ENCODE results near the gene LYSMD4.
"Not testable (repeated sequence)": the region's sequence is repeated elsewhere in the genome, so short reads cannot be mapped to it uniquely, and the experiment has no call there.

LYSMD4 gene

DNA sequence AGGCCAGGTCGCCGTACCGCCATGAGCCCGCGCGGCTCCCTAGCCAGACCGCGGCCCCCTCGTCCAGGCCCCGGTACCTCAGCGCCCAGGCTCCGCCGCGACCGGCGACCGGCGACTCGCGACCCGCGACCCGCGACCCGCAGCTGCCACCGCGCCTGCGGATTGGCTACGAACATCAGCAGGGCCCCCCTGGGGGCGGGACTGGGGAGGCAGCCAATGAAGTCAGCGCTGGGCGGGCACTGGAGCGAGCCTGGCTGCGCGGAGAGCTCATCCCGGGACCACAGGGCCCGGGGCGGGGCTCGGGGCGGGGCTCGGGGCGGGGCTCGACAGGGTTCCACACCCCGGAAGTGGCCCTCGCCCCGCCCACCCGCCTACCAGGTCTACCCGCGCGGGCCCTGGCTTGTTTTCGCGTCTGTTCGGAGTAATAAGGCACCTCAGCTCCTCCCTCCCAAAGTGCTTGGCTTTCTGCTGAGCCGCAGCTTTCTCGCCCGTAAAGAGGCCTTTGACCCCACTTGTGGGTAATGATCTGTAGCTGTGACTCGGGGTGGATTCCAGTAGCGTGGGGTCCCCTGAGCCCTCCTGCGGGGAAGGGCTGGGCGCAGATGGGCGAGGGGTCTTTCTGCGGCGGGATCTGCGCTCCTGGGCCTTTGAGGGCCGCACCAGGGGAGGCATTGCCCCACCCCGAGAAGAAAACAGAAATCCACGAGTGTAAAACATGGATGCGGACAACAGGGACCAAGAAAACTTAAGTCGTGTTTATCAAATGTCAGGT is at the start of gene LYSMD4:
LYSMD4 (minus strand) TSS at position 170 of the 772 bp plus-strand sequence. CDS start 1,438 bp downstream, outside the sequence.
- Mint-ChIP-seq H3K27me3 (no peaks in the 10 kb centered on the region), H3K27ac (peak within 1 kb of the TSS; percentile 81), H3K9me3 (peaks cover 5% of the 10 kb centered on the region), H3K4me3 (peak within 1 kb of the TSS; percentile 78), H3K4me1 (peaks cover 28% of the 10 kb centered on the region), H3K36me3 (ENCODE audit: low read depth) (no peaks in the 10 kb centered on the region)
- DNase-seq, result peak; percentile 99
- peak; percentile 99 for ATAC-seq

GRCh38 chr15:99782029-99782428 is 48.8 kb upstream of the LYSMD4 start:
- not testable (repeated sequence) for H3K4me3 Mint-ChIP-seq; H3K27ac Mint-ChIP-seq; H3K36me3 Mint-ChIP-seq (ENCODE audit: low read depth); ATAC-seq; H3K4me1 Mint-ChIP-seq; DNase-seq; H3K9me3 Mint-ChIP-seq; H3K27me3 Mint-ChIP-seq

DNA sequence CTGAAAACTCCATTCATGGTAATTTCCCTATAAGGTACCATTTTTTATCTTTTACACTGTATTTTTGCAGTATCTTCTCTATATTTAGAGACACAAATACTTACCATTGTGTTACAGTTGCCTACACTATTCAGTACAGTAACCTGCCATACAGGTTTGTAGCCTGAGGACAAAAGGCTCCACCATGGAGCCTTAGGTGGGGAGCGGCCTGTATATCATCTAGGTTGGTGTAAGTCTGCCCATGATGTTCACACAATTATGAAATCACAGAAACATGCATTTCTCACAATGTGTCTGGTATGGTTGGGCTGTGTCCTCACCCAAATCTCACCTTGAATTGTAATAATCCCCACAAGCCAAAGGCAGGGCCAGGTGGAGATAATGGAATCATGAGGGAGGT is 43.9 kb upstream of the LYSMD4 start:
- H3K27me3 Mint-ChIP-seq, result peaks cover 8% of the 10 kb centered on the region
- no peaks in the 10 kb centered on the region for H3K4me1 Mint-ChIP-seq
- H3K27ac Mint-ChIP-seq, result no peak overlapping the region
- no peaks in the 10 kb centered on the region for H3K36me3 Mint-ChIP-seq (ENCODE audit: low read depth)
- no peak overlapping the region for H3K4me3 Mint-ChIP-seq
- H3K9me3 Mint-ChIP-seq, result peaks cover 9% of the 10 kb centered on the region
- ATAC-seq (no peak), DNase-seq (no peak)

DNA sequence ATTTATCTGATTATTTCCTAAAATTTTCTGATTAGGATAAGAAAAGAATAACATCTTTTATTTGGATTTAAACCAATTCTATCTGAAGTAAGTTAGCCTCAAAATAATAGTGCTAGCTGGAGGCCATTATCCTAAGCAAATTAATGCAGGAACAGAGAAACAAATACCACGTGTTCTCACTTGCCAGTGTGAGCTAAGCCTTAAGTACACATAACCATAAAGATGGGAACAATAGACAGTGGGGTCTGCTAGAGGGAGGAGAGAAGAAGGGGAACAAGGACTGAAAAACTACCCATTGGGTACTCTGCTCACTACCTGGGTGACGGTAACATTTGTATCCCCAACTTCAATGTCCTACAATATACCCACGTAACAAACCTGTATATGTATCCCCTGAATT is 31.3 kb upstream of the LYSMD4 start:
- no peaks in the 10 kb centered on the region for H3K36me3 Mint-ChIP-seq (ENCODE audit: low read depth)
- H3K27ac Mint-ChIP-seq, result no peak overlapping the region
- no peaks in the 10 kb centered on the region for H3K9me3 Mint-ChIP-seq
- H3K4me1 Mint-ChIP-seq, result no peaks in the 10 kb centered on the region
- ATAC-seq (no peak), DNase-seq (no peak)
- peaks cover 4% of the 10 kb centered on the region for H3K27me3 Mint-ChIP-seq
- H3K4me3 Mint-ChIP-seq, result no peak overlapping the region

GRCh38 chr15:99763827-99764226 is 30.6 kb upstream of the LYSMD4 start:
- no peak for DNase-seq
- no peaks in the 10 kb centered on the region for H3K4me1 Mint-ChIP-seq
- peaks cover 4% of the 10 kb centered on the region for H3K27me3 Mint-ChIP-seq
- no peak for ATAC-seq
- no peak overlapping the region for H3K4me3 Mint-ChIP-seq
- no peak overlapping the region for H3K27ac Mint-ChIP-seq
- H3K36me3 Mint-ChIP-seq (ENCODE audit: low read depth), result no peaks in the 10 kb centered on the region
- no peaks in the 10 kb centered on the region for H3K9me3 Mint-ChIP-seq

- no peak overlapping the region for H3K4me3 Mint-ChIP-seq
- no peak for ATAC-seq
- H3K9me3 Mint-ChIP-seq, result no peaks in the 10 kb centered on the region
Observed at GRCh38 chr15:99762288-99762687, 29.1 kb upstream of the LYSMD4 start.

GRCh38 chr15:99755692-99756409 is 22.6 kb upstream of the LYSMD4 start:
- ATAC-seq, result peak; percentile 84
- no peak overlapping the region for H3K27ac Mint-ChIP-seq
- DNase-seq, result peak; percentile 24

More at GRCh38 chr15:99762288-99762687, 29.1 kb upstream of the LYSMD4 start:
- H3K27me3 Mint-ChIP-seq, result peaks cover 4% of the 10 kb centered on the region
- no peak for DNase-seq
- H3K36me3 Mint-ChIP-seq (ENCODE audit: low read depth), result no peaks in the 10 kb centered on the region
- no peak overlapping the region for H3K27ac Mint-ChIP-seq
- H3K4me1 Mint-ChIP-seq, result no peaks in the 10 kb centered on the region

GRCh38 chr15:99753066-99753465 is 19.8 kb upstream of the LYSMD4 start:
- Mint-ChIP-seq H3K9me3 (no peaks in the 10 kb centered on the region), H3K27me3 (no peaks in the 10 kb centered on the region), H3K27ac (no peak overlapping the region), H3K4me3 (no peak overlapping the region), H3K36me3 (ENCODE audit: low read depth) (no peaks in the 10 kb centered on the region), H3K4me1 (no peaks in the 10 kb centered on the region)
- DNase-seq (no peak), ATAC-seq (no peak)

More at GRCh38 chr15:99755692-99756409, 22.6 kb upstream of the LYSMD4 start:
- H3K36me3 Mint-ChIP-seq (ENCODE audit: low read depth), result no peaks in the 10 kb centered on the region
- H3K27me3 Mint-ChIP-seq, result no peaks in the 10 kb centered on the region
- H3K4me3 Mint-ChIP-seq, result no peak overlapping the region
- no peaks in the 10 kb centered on the region for H3K4me1 Mint-ChIP-seq
- H3K9me3 Mint-ChIP-seq, result no peaks in the 10 kb centered on the region

- Mint-ChIP-seq H3K4me1 (no peaks in the 10 kb centered on the region), H3K36me3 (ENCODE audit: low read depth) (no peaks in the 10 kb centered on the region), H3K9me3 (no peaks in the 10 kb centered on the region), H3K4me3 (no peak overlapping the region), H3K27me3 (no peaks in the 10 kb centered on the region), H3K27ac (no peak overlapping the region)
- no peak for DNase-seq
- ATAC-seq, result no peak
Observed at GRCh38 chr15:99752556-99752955, 19.3 kb upstream of the LYSMD4 start.

DNA sequence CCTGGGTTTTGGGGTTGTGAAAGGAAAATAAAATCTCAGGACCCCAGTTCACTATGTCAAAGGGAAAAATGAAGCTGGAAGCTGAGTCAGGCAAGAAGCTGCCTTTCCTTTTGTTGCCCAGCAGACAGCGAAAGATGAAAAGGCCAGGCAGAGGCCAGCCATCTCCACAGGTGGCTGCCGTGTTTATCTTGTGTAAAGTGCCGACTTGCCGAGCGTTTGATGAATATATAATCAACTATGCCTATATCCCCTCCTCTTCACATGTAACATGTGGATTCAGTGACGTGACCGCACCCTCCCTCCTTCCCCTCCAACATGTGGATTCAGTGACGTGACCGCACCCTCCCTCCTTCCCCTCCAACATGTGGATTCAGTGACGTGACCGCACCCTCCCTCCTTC is 17.1 kb upstream of the LYSMD4 start:
- DNase-seq; H3K36me3 Mint-ChIP-seq (ENCODE audit: low read depth); ATAC-seq; H3K9me3 Mint-ChIP-seq; H3K4me1 Mint-ChIP-seq; H3K4me3 Mint-ChIP-seq; H3K27ac Mint-ChIP-seq; H3K27me3 Mint-ChIP-seq: not testable (repeated sequence)

- no peaks in the 10 kb centered on the region for H3K4me1 Mint-ChIP-seq
- ATAC-seq, result no peak
- H3K4me3 Mint-ChIP-seq, result no peak overlapping the region
Observed at GRCh38 chr15:99749386-99749785, 16.1 kb upstream of the LYSMD4 start.

DNA sequence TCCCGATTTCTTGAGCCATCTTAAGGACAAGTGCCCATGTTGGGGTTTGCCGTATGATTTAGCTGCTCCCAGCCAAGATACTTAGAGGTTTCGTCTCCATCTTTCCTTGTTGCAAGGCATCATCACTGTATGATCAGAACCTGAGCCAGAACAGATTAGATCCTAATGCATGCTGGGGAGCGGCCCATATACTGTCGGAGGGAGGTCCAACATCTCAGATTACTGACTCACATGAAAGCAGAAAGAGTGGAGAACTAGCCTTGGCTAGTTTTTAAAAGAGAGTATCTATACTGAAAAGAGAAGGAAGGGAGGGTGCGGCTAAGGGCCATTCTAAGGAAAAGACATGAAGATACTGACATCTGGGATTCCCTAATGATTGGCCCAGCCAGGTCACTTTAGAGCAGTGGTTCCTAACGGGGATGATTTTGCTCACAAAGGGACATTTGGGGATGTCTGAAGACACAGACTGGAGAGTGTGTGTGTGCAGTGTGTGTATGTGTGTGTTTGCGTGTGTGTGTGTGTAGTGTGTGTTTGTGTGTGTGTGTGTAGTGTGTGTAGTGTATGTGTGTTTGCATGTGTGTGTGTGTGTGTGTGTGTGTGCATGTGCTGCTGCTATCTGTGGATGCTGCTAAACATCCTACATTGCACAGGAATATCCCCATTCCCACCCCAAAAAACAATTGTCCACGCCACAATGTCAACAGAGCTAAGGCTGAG is 12.3 kb upstream of the LYSMD4 start:
- H3K36me3 Mint-ChIP-seq (ENCODE audit: low read depth), result no peaks in the 10 kb centered on the region
- no peaks in the 10 kb centered on the region for H3K4me1 Mint-ChIP-seq
- DNase-seq (no peak), ATAC-seq (no peak)
- no peak overlapping the region for H3K4me3 Mint-ChIP-seq
- peaks cover 4% of the 10 kb centered on the region for H3K27me3 Mint-ChIP-seq
- H3K27ac Mint-ChIP-seq, result no peak overlapping the region
- H3K9me3 Mint-ChIP-seq, result no peaks in the 10 kb centered on the region

More at GRCh38 chr15:99749386-99749785, 16.1 kb upstream of the LYSMD4 start:
- H3K36me3 Mint-ChIP-seq (ENCODE audit: low read depth), result no peaks in the 10 kb centered on the region
- peaks cover 4% of the 10 kb centered on the region for H3K27me3 Mint-ChIP-seq
- no peaks in the 10 kb centered on the region for H3K9me3 Mint-ChIP-seq
- DNase-seq, result no peak
- no peak overlapping the region for H3K27ac Mint-ChIP-seq

- Mint-ChIP-seq H3K9me3 (no peaks in the 10 kb centered on the region), H3K4me1 (no peaks in the 10 kb centered on the region), H3K36me3 (ENCODE audit: low read depth) (no peaks in the 10 kb centered on the region), H3K27ac (no peak overlapping the region), H3K27me3 (peaks cover 4% of the 10 kb centered on the region), H3K4me3 (no peak overlapping the region)
- ATAC-seq, result no peak
- no peak for DNase-seq
Observed at GRCh38 chr15:99744142-99744541, 10.9 kb upstream of the LYSMD4 start.

- H3K9me3 Mint-ChIP-seq, result peaks cover 5% of the 10 kb centered on the region
- no peak overlapping the region for H3K4me3 Mint-ChIP-seq
- no peaks in the 10 kb centered on the region for H3K4me1 Mint-ChIP-seq
- DNase-seq (no peak), ATAC-seq (no peak)
- H3K27ac Mint-ChIP-seq, result no peak overlapping the region
- no peaks in the 10 kb centered on the region for H3K36me3 Mint-ChIP-seq (ENCODE audit: low read depth)
- peaks cover 4% of the 10 kb centered on the region for H3K27me3 Mint-ChIP-seq
Observed at GRCh38 chr15:99741835-99742234, 8.6 kb upstream of the LYSMD4 start.
